Astrocyte (in vitro differentiated cells and primary cell): Measurements from ENCODE around the gene SORL1-AS1.
"Not testable (repeated sequence)": the region's sequence is repeated elsewhere in the genome, so short reads cannot be mapped to it uniquely, and the experiment has no call there.

ENCODE experiments used
- DNase-seq: peaks from one replicate; pipeline ENCODE4 v3.0.0-alpha.2; 2010; ENCODE audit warnings: low read depth
- FAIRE-seq: peaks from 2 replicates; lab custom pipeline; 2011; peaks lifted over from hg19 to GRCh38; lab: Jason Lieb, UNC
- H2AFZ ChIP-seq: 2 replicates; pipeline ENCODE4 v1.6.0; 2012; ENCODE audit warnings: low read depth, low read length, inconsistent platforms
- H3K27ac ChIP-seq: 2 replicates; pipeline ENCODE4 v1.5.1; 2011; ENCODE audit warnings: low read depth, low read length, inconsistent platforms
- H3K27me3 ChIP-seq: 2 replicates; pipeline ENCODE4 v1.6.0; 2011; ENCODE audit warnings: low read length, inconsistent platforms; ENCODE audit not compliant: insufficient read depth
- H3K36me3 ChIP-seq: 2 replicates; pipeline ENCODE4 v1.5.1; 2011; ENCODE audit warnings: low read length, inconsistent platforms; ENCODE audit not compliant: insufficient read depth
- H3K4me1 ChIP-seq: 2 replicates; pipeline ENCODE4 v1.5.1; 2011; ENCODE audit warnings: low read length, inconsistent platforms; ENCODE audit not compliant: insufficient read depth
- H3K4me2 ChIP-seq: 2 replicates; pipeline ENCODE4 v1.6.0; 2012; ENCODE audit warnings: low read length, inconsistent platforms
- H3K4me3 ChIP-seq: 2 replicates; pipeline ENCODE4 v1.5.1; 2011; ENCODE audit warnings: low read depth, mild to moderate bottlenecking, low read length, inconsistent platforms; ENCODE audit not compliant: insufficient read depth
- H3K79me2 ChIP-seq: 2 replicates; pipeline ENCODE4 v1.6.0; 2012; ENCODE audit warnings: mild to moderate bottlenecking, low read length, inconsistent platforms; ENCODE audit not compliant: insufficient read depth
- H3K9ac ChIP-seq: 2 replicates; pipeline ENCODE4 v1.6.0; 2012; ENCODE audit warnings: mild to moderate bottlenecking, low read length, inconsistent platforms
- H3K9me3 ChIP-seq: 2 replicates; pipeline ENCODE4 v1.5.1; 2012; ENCODE audit warnings: low read depth, mild to moderate bottlenecking, low read length, inconsistent platforms; ENCODE audit not compliant: insufficient read depth
- H4K20me1 ChIP-seq: 2 replicates; pipeline ENCODE4 v1.6.0; 2012; ENCODE audit warnings: low read length, inconsistent platforms; ENCODE audit not compliant: insufficient read depth
- H3K27ac Mint-ChIP-seq: one replicate; pipeline ENCODE4 v1.8.0; 2021; ENCODE audit warnings: mild to moderate bottlenecking, mixed read lengths; ENCODE audit not compliant: unreplicated experiment
- H3K27me3 Mint-ChIP-seq: one replicate; pipeline ENCODE4 v1.8.0; 2021; ENCODE audit warnings: low read depth, mixed read lengths; ENCODE audit not compliant: unreplicated experiment
- H3K36me3 Mint-ChIP-seq: one replicate; pipeline ENCODE4 v1.8.0; 2021; ENCODE audit warnings: low read depth, mixed read lengths; ENCODE audit not compliant: unreplicated experiment
- H3K4me1 Mint-ChIP-seq: one replicate; pipeline ENCODE4 v1.8.0; 2021; ENCODE audit warnings: low read depth, mixed read lengths; ENCODE audit not compliant: unreplicated experiment
- H3K4me3 Mint-ChIP-seq: one replicate; pipeline ENCODE4 v1.8.0; 2021; ENCODE audit warnings: mild to moderate bottlenecking, moderate library complexity, mixed read lengths; ENCODE audit not compliant: unreplicated experiment
- H3K9me3 Mint-ChIP-seq: one replicate; pipeline ENCODE4 v1.8.0; 2021; ENCODE audit warnings: mild to moderate bottlenecking, mixed read lengths; ENCODE audit not compliant: unreplicated experiment
- EZH2 ChIP-seq: IDR thresholded peaks from 2 replicates; pipeline ENCODE4 v1.6.1; 2012; ENCODE audit warnings: mild to moderate bottlenecking, low read length, inconsistent platforms; ENCODE audit not compliant: insufficient read depth
- TF ChIP-seq, protein P1 (sequence below): IDR thresholded peaks from 2 replicates; pipeline ENCODE4 v1.5.1; 2011; ENCODE audit warnings: low read depth, mild to moderate bottlenecking, inconsistent platforms, low read length, moderate library complexity; ENCODE audit not compliant: insufficient read depth

Gene SORL1-AS1

DNA sequence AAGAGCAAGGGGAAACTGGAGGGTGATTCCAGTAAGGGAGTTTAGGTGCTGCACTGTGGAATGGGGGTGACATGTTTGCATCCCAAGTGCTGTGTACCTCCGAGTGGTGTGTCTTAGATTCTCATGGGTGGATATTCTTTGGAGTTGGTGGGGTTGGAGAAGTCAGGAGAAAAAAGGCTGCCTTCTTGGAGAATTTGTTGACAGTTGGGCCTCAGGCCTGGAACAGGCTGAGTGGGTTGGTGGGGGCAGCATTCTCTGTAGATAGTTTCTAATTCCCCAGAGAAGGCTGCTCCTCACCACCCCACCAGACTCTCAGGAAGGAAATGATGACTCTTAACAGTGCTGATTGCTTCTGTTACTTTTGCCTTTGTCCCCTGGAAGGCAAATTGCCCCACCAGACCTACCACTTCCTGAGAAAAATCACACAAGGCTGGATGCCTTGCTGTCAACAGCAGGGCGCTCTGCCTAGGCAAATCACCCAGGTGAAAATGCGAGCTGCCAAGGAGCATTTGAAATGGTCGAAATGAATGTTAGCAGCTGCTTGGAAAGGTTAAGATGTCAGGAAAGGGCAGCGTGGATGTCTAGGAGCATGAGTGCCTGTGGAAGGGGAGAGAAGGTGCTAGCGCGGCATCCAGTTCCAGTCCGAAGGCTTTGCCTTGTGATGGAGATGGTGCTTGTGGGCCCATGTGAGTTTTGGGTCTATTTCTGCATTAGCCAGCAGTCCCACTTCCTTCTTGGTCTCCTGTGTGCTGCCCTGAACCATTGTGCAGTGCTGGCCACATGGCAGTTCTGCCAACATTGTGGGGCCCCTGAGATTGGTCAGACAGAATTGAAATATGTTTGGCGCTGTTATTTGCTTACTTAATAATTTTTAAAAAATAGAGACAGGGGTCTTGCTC is 29.7 kb upstream of the SORL1-AS1 start:
- H3K4me1 Mint-ChIP-seq, result peaks cover 13% of the 10 kb centered on the region
- peaks cover 2% of the 10 kb centered on the region for H3K9me3 Mint-ChIP-seq
- no peak overlapping the region for H3K4me3 Mint-ChIP-seq

DNA sequence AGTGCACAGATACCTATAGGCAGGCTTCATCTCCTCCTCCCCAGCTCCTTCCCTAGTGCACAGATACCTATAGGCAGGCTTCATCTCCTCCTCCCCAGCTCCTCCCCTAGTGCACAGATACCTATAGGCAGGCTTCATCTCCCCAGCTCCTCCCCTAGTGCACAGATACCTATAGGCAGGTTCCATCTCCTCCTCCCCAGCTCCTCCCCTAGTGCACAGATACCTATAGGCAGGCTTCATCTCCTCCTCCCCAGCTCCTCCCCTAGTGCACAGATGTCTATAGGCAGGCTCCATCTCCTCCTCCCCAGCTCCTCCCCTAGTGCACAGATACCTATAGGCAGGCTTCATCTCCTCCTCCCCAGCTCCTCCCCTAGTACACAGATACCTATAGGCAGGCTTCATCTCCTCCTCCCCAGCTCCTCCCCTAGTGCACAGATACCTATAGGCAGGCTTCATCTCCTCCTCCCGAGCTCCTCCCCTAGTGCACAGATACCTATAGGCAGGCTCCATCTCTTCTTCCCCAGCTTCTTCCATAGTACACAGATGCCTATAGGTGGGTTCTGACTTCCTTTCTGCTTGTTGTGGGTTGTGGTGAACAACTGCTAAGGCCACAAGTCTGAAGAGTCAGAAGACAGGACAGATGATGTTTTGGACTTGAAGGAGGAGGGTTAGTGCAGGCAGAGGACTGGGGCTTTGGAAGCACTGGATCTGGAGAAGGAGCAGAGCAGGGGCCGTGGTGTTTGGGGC is 28.9 kb upstream of the SORL1-AS1 start:
- H3K4me1 ChIP-seq, H3K79me2 ChIP-seq, H3K27ac ChIP-seq, H3K4me3 ChIP-seq, H3K36me3 Mint-ChIP-seq, FAIRE-seq, H3K9ac ChIP-seq, H4K20me1 ChIP-seq, H3K4me3 Mint-ChIP-seq, H3K4me2 ChIP-seq, H2AFZ ChIP-seq, DNase-seq, H3K9me3 Mint-ChIP-seq, H3K27me3 Mint-ChIP-seq, H3K9me3 ChIP-seq, H3K36me3 ChIP-seq, H3K27me3 ChIP-seq: not testable (repeated sequence)
- Mint-ChIP-seq H3K27ac (peak overlapping the region; percentile 89), H3K4me1 (peaks cover 13% of the 10 kb centered on the region)

More for the DNA sequence above, 29.7 kb upstream of the SORL1-AS1 start:
- Histone ChIP-seq H3K4me1 (no peaks in the 10 kb centered on the region), H3K4me2 (no peak overlapping the region), H3K9ac (no peak overlapping the region), H3K9me3 (no peaks in the 10 kb centered on the region), H3K79me2 (no peaks in the 10 kb centered on the region), H2AFZ (no peak overlapping the region), H4K20me1 (no peaks in the 10 kb centered on the region), H3K4me3 (no peak overlapping the region), H3K27me3 (peaks cover 3% of the 10 kb centered on the region), H3K27ac (no peak overlapping the region), H3K36me3 (no peaks in the 10 kb centered on the region)
- no peak for DNase-seq
- peaks cover 4% of the 10 kb centered on the region for H3K36me3 Mint-ChIP-seq
- TF ChIP-seq EZH2, result no peak
- TF ChIP-seq, protein P1, sequence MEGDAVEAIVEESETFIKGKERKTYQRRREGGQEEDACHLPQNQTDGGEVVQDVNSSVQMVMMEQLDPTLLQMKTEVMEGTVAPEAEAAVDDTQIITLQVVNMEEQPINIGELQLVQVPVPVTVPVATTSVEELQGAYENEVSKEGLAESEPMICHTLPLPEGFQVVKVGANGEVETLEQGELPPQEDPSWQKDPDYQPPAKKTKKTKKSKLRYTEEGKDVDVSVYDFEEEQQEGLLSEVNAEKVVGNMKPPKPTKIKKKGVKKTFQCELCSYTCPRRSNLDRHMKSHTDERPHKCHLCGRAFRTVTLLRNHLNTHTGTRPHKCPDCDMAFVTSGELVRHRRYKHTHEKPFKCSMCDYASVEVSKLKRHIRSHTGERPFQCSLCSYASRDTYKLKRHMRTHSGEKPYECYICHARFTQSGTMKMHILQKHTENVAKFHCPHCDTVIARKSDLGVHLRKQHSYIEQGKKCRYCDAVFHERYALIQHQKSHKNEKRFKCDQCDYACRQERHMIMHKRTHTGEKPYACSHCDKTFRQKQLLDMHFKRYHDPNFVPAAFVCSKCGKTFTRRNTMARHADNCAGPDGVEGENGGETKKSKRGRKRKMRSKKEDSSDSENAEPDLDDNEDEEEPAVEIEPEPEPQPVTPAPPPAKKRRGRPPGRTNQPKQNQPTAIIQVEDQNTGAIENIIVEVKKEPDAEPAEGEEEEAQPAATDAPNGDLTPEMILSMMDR, result no peak
- H3K27me3 Mint-ChIP-seq, result no peaks in the 10 kb centered on the region
- FAIRE-seq, result no peak
- peak overlapping the region; percentile 89 for H3K27ac Mint-ChIP-seq

DNA sequence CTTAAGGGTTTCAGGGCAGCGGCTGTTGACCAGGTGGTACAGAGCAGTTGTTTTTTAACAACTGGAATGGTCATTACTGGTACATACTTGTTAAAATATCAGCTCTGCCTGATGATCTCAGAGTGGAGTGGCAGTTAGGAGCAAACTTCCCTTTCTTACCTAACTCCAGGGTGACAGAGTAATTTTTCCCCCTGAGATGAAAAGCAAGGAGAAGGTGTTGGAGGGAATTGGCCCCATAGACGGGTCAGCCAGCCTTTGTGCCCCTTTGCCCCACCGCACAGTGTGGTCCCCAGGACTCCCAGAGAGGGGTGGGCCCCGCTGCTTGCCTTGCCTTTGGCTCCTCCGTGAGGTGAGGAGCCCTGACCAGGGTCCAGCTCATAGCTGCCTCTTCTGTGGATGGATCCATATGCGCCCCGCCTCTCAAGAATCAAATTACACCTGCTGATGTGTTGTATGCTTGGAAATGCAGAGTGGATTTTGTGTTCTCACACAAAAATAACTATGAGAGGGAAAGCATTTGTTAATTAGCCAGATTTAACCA is 27.0 kb upstream of the SORL1-AS1 start:
- no peak for FAIRE-seq
- no peaks in the 10 kb centered on the region for H3K9me3 ChIP-seq
- Mint-ChIP-seq H3K9me3 (peaks cover 2% of the 10 kb centered on the region), H3K27me3 (no peaks in the 10 kb centered on the region), H3K4me3 (no peak overlapping the region), H3K4me1 (peaks cover 13% of the 10 kb centered on the region), H3K36me3 (peaks cover 3% of the 10 kb centered on the region), H3K27ac (no peak overlapping the region)
- TF ChIP-seq, protein P1, result no peak
- no peak for TF ChIP-seq EZH2
- H3K36me3 ChIP-seq, result no peaks in the 10 kb centered on the region
- no peaks in the 10 kb centered on the region for H3K79me2 ChIP-seq
- H3K4me2 ChIP-seq, result no peak overlapping the region
- H3K27me3 ChIP-seq, result peaks cover 3% of the 10 kb centered on the region
- no peak overlapping the region for H2AFZ ChIP-seq
- no peak for DNase-seq
- no peak overlapping the region for H3K9ac ChIP-seq
- no peak overlapping the region for H3K4me3 ChIP-seq
- H4K20me1 ChIP-seq, result no peaks in the 10 kb centered on the region
- H3K4me1 ChIP-seq, result no peaks in the 10 kb centered on the region
- no peak overlapping the region for H3K27ac ChIP-seq
